Diencephalon (tissue), 1 donor: ENCODE data around the gene ZMAT5. TPM values are rescaled to one million over a fixed set of nuclear protein-coding genes. Genes with fewer than 3 reads are reported as not detected.

Experiments used
- small RNA-seq: library from RNA; depleted of rRNA; stranded (forward); fragments of <200 nt; gene quantifications from one replicate; pipeline ENCODE3, GENCODE V24; 2014
- total RNA-seq: library from RNA; depleted of rRNA; stranded (reverse); fragments of >200 nt; gene quantifications from one replicate; pipeline ENCODE4 v1.2.3, GENCODE V29; 2014

The ZMAT5 gene
- 14.3 TPM for total RNA-seq

GRCh38 chr22:29766632-29767170 lies at the start of gene ZMAT5:
TSS of gene ZMAT5 (minus strand) at chr22:29767007. CDS start at chr22:29748544, 18,463 bp downstream.

GRCh38 chr22:29767171-29768051 lies 604 bp upstream of the ZMAT5 start, which contains the start of gene UQCR10:
TSS of gene UQCR10 (plus strand) at chr22:29767369. CDS start at chr22:29767399, 30 bp downstream.

GRCh38 chr22:29719899-29720645 lies 46.7 kb downstream of the ZMAT5 start, which contains the start of gene CABP7:
TSS of gene CABP7 (plus strand) at chr22:29720003. CDS start at chr22:29720425, 422 bp downstream.

Small RNAs within 50 kb of the gene (small RNA-seq; reads per million reads assigned to genes)
- gene AC004882.2 (not detected), gene RF00019 (not detected)

Other genes with a start within 250 kb of the ZMAT5 start
- 40.1 TPM for gene THOC5, start 213.2 kb downstream of the ZMAT5 start, total RNA-seq
- gene NIPSNAP1, start 185.9 kb downstream of the ZMAT5 start, total RNA-seq = 90.7 TPM
- gene NF2, start 163.4 kb downstream of the ZMAT5 start, total RNA-seq = 50.5 TPM
- gene CABP7, start 47.0 kb downstream of the ZMAT5 start, total RNA-seq = 2.5 TPM
- 77.7 TPM for gene UQCR10, start 362 bp upstream of the ZMAT5 start, total RNA-seq
- 17.8 TPM for gene ASCC2, start 71.3 kb upstream of the ZMAT5 start, total RNA-seq
- 64.8 TPM for gene MTMR3, start 116.2 kb upstream of the ZMAT5 start, total RNA-seq